Activated CD4-positive, CD25-positive, alpha-beta regulatory T cell (primary cell): ENCODE results near the gene ITGB6.

Experiments used
- DNase-seq, 4 experiments: peaks; one replicate each; lab custom pipeline; 2025; lab: John Stamatoyannopoulos, UW

ITGB6 gene, protein sequence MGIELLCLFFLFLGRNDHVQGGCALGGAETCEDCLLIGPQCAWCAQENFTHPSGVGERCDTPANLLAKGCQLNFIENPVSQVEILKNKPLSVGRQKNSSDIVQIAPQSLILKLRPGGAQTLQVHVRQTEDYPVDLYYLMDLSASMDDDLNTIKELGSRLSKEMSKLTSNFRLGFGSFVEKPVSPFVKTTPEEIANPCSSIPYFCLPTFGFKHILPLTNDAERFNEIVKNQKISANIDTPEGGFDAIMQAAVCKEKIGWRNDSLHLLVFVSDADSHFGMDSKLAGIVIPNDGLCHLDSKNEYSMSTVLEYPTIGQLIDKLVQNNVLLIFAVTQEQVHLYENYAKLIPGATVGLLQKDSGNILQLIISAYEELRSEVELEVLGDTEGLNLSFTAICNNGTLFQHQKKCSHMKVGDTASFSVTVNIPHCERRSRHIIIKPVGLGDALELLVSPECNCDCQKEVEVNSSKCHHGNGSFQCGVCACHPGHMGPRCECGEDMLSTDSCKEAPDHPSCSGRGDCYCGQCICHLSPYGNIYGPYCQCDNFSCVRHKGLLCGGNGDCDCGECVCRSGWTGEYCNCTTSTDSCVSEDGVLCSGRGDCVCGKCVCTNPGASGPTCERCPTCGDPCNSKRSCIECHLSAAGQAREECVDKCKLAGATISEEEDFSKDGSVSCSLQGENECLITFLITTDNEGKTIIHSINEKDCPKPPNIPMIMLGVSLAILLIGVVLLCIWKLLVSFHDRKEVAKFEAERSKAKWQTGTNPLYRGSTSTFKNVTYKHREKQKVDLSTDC

DNA sequence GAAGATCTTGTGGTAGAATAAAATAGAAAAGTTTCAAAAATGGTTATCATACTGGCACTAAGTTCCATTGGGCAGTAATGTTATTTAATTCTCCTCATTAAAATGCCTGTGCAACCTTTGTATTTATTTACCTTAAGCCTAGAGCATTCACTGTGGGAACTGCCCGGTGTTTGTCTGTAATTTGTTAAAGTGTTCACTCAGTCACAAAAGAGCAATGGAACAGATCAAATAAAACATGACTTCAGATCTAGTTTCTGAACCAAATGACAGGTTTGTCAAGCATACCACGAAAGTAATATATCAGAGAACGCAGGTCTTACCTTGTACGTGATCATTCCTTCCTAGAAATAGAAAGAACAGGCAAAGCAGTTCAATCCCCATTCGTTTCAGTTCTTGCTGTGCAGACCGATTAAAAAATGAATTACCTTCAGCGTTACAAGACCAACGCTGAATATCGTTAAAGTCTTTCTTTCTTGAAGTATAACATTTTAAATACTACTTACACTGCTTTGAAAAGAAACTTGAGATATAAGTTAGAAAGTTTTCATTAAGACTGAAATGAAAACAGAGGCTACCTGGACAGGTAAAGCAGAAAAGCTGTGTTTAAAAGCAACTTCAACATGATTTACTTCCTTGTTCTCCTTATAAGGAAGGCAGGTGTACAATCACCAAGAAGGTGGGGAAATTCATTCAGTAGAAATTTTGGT lies at the start of gene ITGB6:
Gene ITGB6, minus strand, starts transcription at position 590 of the 707 bp plus-strand sequence. Its CDS starts 209 bp downstream, at position 381.
- DNase-seq, result no peak

DNA sequence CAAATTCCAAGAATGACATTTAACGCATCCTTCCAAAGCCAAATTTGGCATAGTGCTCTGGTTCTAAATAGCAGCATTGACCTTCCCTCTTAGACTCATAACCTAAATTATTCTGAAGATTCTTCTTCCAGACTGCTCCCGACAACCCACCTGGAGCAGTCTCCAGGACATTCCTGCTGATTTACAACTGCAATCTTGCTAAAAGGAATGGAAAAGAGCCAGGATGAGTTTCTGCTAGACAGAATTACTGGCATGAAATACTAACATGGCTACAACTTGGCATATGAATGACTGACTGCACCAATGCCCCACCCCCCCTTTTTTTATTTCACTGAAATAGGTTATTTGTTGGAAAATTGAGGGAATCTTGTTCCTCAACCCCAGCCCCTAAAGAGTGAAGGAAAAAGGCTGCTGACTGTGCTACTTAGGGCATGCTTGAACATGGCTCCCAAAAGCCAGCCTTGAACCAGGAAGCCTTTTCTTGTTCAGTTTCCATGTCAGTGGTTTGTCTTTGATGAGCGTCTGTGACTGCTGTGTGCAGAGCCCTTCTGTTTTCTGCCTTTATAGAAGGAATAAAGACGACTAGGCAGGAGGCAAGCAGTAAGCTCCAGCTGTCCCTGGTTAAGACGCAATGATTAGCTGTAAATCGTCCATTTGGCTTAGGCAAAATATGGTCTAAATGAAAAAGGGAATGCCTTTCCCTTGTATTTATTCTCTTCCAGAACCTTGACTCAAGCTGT lies 47.4 kb upstream of the ITGB6 start:
- DNase-seq, result no peak

DNA sequence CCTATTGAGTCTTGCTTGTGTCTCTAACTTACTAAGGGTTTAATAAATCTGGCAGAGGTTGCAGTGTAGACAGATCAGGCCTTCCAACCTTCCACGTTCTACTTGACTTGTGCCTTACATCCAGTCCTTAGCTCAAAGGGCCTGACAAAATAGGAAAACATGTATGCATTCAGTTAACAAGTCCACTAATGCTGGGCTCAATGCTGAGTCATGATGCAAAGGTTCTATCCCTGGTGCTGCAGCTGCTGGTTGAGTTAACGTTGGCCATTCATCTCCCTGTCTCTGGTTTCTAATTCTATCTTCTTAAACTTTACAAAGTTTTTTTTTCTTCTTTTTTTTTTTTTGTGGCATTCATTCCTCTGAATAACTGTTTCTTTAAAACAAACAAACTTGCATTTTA lies 46.3 kb upstream of the ITGB6 start:
- DNase-seq, result no peak

DNA sequence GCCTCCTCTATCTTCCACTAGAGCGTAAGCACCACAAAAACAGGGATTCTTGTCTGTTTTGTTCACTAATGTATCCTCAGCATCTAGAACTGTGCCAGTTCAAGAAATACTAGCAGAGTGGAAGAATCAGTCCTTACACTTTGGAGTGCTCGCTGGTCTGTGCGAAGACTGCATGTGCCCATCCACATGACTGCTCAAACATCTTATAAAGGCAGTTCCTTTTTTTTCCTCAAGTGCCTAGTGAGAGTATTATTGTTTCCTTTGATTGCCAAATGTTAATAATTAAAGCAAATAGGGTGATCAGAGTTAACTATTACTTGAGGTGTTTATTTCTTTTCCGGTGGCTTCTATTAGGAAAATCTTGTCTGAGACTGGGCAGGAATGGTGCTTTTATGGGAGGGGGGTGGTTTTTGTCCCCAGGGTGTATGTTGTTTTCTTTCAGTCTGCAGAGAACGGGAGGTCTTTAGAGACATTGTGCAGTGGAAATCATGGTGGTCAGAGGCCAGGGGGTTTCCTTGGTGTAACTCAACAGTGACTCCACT lies 45.6 kb upstream of the ITGB6 start:
- DNase-seq, result no peak

DNA sequence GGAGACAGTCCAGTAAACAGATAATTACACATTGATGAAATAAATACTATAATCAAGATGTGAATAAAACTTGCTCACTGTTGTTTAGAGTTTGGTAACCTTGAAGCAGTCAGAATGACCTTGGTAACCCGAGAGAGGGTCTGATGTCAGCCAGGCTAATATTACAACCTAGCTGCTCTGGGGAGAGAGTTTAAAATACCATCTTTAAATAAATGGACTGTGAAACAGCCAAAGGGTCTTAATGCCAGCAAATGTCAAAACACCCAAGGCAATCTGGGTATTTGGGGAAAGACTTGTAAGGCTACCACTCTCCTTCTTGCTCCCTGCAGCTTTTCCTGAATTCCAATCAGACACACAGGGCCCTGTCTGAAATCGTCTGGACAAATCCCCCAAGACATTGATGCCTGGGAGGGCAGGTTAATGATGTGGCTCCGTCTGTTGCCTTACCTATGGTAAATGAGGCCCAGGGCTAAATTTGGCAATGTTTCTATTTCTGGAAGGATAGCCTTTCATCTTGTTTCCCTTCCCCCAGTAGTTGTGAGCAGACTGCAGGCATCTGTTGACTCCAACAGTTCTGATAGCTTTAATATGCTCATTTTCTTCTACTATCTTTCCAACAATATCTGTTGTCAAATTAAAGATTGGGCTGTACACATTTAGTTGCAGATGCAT lies 43.0 kb upstream of the ITGB6 start:
- DNase-seq, result no peak

DNA sequence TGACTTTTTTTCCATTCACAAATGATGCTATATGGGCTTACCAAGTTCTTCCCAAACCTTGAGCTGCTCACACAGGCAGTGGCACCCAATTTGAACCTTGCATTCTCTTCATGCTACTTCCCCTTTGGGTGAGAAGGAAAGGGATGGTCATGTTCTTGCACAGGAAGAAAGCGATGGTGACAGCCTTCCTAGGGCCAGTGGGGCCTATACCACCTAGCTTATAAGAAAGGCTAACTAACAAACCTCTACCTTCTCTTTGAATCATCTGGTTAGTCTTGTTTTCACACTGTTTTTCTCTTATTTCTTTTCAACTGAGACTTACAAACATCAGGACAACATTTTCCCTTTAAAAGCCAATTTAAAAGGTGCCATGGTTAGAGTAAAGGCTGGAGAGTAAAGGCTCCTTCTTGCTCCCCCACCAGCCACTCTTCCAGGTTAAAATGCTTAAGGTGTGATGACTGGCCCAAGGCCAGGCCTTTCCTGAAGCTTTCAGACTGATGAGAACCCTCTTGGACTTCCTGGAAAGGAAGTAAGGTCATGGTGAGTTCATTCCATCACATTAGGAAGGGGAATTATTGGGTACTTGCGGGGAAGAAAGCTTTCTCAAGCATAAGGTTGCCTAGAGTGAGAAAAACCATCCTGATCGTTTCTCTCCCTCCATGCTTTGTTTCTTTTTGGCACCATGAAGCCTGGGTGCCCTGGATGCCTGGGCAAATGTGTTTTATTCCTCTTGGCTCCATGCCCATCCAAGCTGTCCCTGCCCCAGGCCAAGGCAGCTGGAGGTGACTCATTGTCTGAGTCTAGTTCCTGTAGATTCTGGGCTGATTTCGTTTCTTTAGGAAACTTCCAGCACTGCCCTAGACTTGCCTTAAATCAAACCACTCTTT lies 41.4 kb upstream of the ITGB6 start:
- DNase-seq, result no peak

DNA sequence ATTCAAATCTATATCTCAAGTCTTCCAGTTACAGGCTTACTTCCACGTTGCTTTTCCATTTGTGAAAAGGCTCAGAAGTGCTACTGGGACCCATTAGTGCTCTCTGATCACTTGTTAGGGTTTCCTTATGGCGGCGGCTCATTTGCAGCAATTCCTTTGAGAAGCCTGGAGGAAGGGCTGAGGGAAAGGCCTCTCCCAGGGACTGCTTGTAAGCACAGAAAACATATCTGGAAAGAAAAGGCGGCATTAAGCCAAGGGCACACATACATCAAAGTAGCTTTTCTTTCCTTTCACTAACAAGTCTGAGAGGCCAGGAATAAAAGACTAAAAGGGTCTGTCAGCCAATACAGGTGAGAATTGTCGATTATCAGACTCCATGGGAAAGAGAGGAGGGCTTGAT lies 39.4 kb upstream of the ITGB6 start:
- DNase-seq, result no peak

DNA sequence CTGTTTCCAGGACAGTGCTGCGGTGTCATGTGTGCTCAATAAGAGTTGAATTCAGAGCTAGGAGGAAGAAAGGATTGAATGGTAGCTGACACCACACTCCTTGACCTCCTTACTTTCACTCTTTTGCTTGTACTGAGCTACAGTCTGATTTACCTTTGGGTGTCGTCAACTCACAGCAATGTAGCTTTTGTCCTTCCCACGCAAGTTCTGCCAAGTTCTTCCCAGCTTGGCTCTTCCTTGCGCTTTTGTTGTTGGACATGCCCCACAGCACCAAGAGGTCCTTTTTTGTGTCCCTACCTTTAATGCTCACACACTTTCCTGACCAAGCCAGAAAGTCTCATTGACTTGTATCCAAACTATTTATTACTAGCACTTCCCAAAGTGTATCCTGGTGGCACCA lies 38.3 kb upstream of the ITGB6 start:
- DNase-seq, result no peak

DNA sequence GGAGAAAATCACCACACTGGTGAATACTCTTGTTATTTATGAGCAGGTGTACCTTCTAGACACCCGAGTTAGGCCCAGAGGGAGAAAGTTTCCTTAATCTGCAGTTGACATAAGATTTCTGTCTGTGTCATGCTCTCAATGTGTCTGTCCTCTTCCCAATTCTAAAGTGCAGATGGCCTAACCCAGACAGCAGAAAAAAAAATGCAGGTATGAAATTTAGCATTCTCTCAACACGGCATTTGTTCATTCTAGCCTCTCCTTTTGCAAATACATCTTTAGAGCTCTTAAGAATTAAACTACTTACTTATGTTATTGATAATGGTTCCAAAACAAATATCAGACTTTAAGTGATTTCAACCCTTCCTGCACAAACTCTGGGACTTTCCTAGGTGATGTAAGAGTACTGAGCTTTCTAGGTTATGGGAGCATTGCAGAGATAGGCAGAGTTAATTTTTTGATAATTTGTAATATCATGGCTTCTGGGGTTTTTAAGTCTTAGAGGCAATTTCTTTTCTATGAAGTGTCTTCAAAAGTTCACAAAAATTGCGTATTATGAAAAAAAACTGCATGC lies 32.9 kb upstream of the ITGB6 start:
- no peak for DNase-seq

DNA sequence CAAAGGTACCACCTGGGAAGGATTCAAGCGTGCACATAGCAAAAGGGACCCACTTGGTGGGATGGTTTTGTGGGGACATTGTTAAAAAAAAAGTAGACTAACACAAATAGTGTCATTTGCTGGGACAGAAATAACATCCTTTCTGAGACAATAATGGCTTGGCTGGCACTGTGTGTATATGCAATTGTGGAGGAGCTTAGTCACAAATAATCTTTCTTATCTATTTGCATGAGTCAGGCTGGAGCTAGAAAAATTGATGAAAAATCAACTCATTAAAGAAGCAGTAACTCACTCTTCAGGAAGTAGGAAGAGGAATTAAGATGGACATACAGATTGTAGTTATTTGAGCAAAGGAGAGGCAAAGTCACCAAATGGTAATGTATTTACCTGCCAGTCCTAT lies 29.5 kb upstream of the ITGB6 start:
- no peak for DNase-seq

DNA sequence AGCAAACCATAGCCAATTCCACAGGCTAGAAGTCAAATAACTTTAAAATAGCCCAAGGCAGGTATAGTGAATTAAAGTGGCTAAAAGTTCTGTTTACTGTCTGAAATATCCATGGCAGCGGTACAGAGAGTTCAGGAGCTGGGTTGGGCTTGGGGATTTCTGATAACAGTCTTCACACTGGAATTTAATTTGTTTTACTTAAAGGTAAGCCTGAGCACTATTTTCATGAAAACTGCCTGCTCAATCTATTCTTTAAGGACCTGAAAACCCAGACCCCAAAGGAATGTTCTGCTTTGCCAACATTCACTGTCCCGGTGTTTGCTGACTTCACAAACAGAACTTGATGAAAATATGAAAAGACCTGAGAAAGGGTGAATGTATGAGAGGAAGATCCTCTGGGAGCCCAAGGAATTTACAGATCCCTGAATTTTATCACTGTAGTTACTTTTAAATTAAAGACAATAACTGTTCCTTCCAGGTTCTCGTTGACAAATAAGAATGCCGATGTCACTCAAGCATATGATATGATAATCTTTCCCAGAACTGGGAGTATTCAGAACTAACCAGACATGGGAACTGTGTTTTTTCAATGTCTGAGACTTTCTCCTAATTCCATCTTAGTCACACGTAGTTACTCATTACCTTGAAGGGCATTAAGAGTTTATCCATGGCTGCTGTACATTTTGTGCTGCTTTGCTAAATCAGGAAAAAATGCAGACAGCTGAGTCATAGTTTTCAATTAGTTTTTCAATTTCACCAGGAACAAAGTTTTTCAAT lies 28.3 kb upstream of the ITGB6 start:
- no peak for DNase-seq

DNA sequence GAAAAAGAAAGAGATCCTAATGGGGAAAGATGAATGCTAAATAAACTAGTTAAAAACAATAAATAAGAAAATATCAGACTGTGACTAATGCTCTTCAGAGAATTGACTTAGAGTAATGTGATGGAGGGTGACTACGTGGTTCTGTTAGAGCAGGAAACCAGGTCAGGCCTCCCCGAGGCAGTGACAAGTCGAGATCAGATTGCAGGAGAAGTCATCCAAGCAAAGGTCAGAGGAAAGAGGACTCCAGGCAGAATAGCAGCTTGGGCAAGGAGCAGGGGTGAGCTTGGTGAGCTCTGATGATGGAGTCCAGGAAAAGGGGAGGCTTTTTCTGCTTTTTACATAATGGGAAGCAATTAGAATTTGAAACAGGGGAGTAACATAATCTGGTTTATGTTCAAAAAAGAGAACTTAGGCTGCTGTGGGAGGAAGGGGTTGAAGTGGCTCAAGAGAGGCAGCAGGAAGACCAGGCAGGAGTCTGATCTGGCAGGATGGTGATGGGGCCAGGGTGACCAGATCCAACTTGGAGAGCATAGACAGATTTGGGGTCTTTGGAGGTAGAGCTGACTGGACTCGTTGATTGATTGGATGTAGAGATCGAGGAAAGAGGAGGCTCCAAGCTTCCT lies 27.3 kb upstream of the ITGB6 start:
- no peak for DNase-seq

DNA sequence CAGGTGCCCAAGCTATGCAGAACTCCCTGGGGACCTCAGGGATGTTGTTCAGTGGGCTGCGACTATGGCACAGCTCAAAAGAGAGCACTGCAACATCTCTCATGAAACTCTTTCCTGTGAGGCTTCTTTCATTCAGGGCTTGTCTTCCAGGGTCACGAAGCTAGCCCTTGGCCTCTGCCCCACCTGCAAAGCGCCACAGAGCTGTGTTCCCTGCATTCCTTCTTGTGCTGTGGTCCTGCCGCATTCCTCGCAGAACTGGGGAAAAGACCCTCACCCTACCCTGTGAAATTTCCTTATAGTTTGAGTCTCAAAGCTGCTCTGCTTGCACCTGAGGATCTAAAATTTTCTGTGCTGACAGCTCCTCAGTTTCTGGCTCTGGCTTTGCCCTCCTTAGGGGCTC lies 26.3 kb upstream of the ITGB6 start:
- DNase-seq, result no peak

DNA sequence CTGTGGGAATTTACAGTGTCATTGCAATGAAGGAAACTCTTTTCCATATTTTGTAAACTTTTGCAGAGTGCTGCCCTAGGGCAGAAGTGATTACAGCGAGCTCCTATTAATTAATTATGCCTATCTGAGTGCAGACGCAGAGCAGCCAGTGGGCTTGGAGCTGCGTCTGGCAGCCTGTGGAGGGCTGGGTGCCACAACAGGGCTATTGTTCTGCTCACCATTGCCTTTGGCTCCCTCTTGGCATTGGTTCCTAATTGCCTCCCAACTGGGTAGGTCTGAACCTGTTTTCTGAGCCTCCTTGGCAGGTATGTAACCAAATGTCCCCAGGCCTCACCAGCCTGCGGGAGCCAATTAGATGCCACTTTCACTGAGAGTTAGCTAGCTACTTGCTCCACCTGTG lies 25.6 kb upstream of the ITGB6 start:
- DNase-seq, result no peak

DNA sequence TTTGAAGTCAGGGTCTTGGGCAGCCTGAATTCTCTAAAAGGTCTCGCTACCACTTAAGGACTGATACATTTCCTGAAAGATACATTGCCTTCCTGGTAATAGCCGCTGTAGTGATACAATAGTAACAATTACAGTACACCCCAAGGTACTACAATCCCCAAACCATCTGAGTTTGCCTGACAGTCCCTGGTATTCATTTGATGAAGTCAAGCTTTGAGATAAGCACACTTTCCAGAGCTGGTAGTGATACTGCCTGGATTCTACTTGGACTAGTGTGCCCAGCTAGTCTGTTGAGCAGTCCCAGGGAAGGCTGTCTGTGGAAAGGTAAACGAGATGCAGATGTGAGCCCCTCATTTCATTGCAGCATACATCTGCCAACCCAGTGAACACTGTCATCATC lies 24.4 kb upstream of the ITGB6 start:
- no peak for DNase-seq

DNA sequence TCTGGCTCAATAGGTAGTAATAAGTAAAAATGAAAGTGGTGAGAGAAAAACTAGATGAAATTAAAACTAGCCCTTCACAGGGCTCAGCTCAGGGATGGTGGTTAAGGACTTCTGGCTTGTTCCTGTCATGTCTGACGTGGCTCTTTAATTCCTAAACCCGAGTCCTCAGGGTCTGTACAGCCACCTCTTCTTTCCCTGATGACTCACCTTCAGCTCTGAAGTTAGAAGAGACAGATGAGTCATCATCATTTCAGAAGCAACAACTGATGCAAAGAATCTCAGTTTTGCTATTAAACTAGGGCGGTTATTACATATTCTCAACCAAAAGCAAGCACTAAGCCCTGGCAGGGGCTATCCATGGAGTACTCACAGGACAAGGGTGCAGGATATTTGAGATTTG lies 24.0 kb upstream of the ITGB6 start:
- DNase-seq, result no peak

DNA sequence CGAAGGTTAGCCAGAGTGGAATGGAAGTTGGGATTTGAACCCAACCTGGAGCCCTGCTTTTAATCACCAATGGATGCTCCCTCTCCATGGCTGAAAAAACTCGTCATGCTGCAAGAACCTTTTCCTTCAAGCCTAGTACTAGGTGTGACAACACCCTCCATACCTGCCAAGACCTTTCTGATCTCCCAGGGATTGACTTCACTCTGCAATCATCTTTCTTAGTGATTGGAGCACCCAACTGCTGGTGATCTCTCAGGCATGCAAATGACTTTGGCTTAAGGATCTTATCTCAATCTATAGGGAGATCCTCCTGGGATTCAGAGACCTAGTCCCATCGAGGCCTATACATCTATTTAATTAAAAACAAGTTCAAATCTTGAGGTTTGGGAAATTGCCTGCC lies 23.5 kb upstream of the ITGB6 start:
- no peak for DNase-seq

DNA sequence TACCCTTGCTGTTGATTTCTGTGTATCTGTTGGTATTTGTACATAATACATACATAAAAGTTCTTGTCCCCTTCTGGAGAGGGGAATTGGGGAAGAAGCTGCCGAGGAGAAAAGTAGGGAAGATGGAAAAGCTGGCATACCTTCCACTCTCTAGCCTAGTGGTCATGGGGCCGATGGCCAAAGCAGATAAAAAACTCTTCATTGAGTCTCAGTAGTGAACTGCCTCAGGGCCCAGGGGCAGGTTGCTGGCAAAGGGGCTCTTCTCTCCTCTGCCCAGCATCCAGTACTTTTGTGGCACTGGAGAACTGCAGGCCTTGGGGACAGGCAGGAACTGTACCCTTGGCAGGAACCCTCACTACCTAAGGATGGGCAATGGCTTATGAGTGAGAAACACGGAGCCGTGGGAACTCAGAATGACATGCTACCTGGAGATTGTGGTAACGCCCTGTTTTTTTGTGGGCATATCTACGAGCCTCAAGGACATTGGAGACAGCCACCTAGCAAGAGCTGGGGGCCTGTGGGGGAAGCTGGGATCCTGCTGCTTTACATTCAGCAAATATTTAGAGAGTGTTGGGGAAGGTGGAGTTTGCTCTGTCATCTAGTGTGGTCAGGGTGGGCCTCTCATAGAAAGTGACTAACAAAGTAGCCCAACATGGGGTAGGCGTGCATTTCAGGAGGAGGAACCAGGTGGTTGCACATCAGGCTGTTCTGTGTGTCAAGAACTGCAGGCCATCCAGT lies 22.6 kb upstream of the ITGB6 start:
- DNase-seq, result no peak
